ENCODE measurements around the gene DENND1B. TPM values are rescaled to one million over a fixed set of nuclear protein-coding genes. Genes with fewer than 3 reads are reported as not detected.

Gene DENND1B
- polyA plus RNA-seq, 2 of the 4 experiments (the other 2 are of a cell fraction), result 2.9 to 10.5 TPM

- no peak overlapping the region for H3K27ac ChIP-seq
- no peak for TF ChIP-seq ZNF302 (CRISPR knock-in tag; IDR thresholded peaks at IDR 0.05)
- no peak for TF ChIP-seq PBX3 (IDR thresholded peaks at IDR 0.05)
- no peak for TF ChIP-seq MAX (IDR thresholded peaks at IDR 0.05)
- no peak for TF ChIP-seq HES2 (IDR thresholded peaks at IDR 0.05)
- no peak for TF ChIP-seq RCOR1 (IDR thresholded peaks at IDR 0.05; ENCODE audit: low read depth, low read length)
- no peak for TF ChIP-seq HDAC2 (IDR thresholded peaks at IDR 0.05)
- no peak for TF ChIP-seq CBX2 (IDR thresholded peaks at IDR 0.05; ENCODE audit: borderline replicate concordance, low read depth)
- TF ChIP-seq NR3C1 (IDR thresholded peaks at IDR 0.05), result no peak
- TF ChIP-seq BCL3 (IDR thresholded peaks at IDR 0.05), result no peak
- TF ChIP-seq POLR2AphosphoS2 (conservative IDR thresholded peaks at IDR 0.05; ENCODE audit: low read length), result no peak
- TF ChIP-seq TFCP2L1 (CRISPR knock-in tag; IDR thresholded peaks at IDR 0.05), result no peak
- no peak overlapping the region for H3K4me3 ChIP-seq
- FAIRE-seq (no peak), ATAC-seq (no peak), DNase-seq (ENCODE audit: low read depth in 1 of 2, low spot score in 1 of 2) (no peak)
- CTCF ChIA-PET, result interaction anchor here (1.4 to 3.2 kb wide), 6 partner anchors 251 to 848 kb away, joined by 4 to 26 read pairs (median 10); partner anchors contain the start of gene LHX9
- H3K9me3 ChIP-seq, result no peaks in the 10 kb centered on the region
- no peak overlapping the region for H3K4me2 ChIP-seq
- POLR2A ChIA-PET, result no interaction called here
- WGBS (ENCODE audit: missing lambda C conversion rate), result 84% methylated on average over 3 of the region's 3 CpGs
- peaks cover 13% of the 10 kb centered on the region; the same call in 1 of the 3 replicates for H3K4me1 ChIP-seq
Observed at GRCh38 chr1:197618061-197618460, 157.2 kb downstream of the DENND1B start.

- CTCF ChIA-PET, result interaction anchor here (0.6 to 2.8 kb wide), 20 partner anchors 11 to 852 kb away, joined by 3 to 23 read pairs (median 4); partner anchors contain the start of gene LHX9
- DNase-seq (ENCODE audit: low read depth in 1 of 2, low spot score in 1 of 2) (no peak), ATAC-seq (no peak), FAIRE-seq (no peak)
- Histone ChIP-seq H3K9me3 (no peaks in the 10 kb centered on the region), H3K4me2 (no peak overlapping the region), H3K27ac (no peak overlapping the region), H3K4me3 (no peak overlapping the region), H3K4me1 (peaks cover 10% of the 10 kb centered on the region; the same call in 1 of the 3 replicates)
- WGBS (ENCODE audit: missing lambda C conversion rate), result 63% methylated on average over 2 of the region's 2 CpGs
- TF ChIP-seq HEYL (CRISPR knock-in tag; IDR thresholded peaks at IDR 0.05) (no peak), ZFP36 (IDR thresholded peaks at IDR 0.05; ENCODE audit: borderline replicate concordance, partially characterized antibody) (no peak), MAFK (IDR thresholded peaks at IDR 0.05; ENCODE audit: partially characterized antibody) (no peak), GATA3 (IDR thresholded peaks at IDR 0.05; ENCODE audit: borderline replicate concordance) (no peak), RNF2 (IDR thresholded peaks at IDR 0.05; ENCODE audit: borderline replicate concordance, low read depth) (no peak), CTCF (IDR thresholded peaks at IDR 0.05) (no peak), HOXB5 (CRISPR knock-in tag; IDR thresholded peaks at IDR 0.05) (no peak), EP300 (IDR thresholded peaks at IDR 0.05) (no peak), PHF8 (IDR thresholded peaks at IDR 0.05; ENCODE audit: borderline replicate concordance, low read depth) (no peak), PBX3 (IDR thresholded peaks at IDR 0.05) (no peak), HDAC2 (IDR thresholded peaks at IDR 0.05) (no peak), JUNB (IDR thresholded peaks at IDR 0.05) (no peak), MAZ (IDR thresholded peaks at IDR 0.05; ENCODE audit: borderline replicate concordance, low read depth, low read length) (no peak), ZC3H11A (IDR thresholded peaks at IDR 0.05) (no peak)
- POLR2A ChIA-PET, result no interaction called here
Observed at GRCh38 chr1:197615693-197616011, 159.6 kb downstream of the DENND1B start.

Measured in A549 (cell line).